ENCODE results near the gene UGT1A8. TPM values are rescaled to one million over a fixed set of nuclear protein-coding genes. Genes with fewer than 3 reads are reported as not detected.

The UGT1A8 gene
- total and polyA plus RNA-seq, 2 donors (not counting 3 experiments of a cell fraction or from before 2014, with no cell fraction given), result not detected

- dilution Hi-C loops (cut with MboI; ENCODE audit: extremely low pct_ligation_motif_present, low sequenced_read_pairs) (no loop called here), intact Hi-C loops (cut with micrococcal nuclease) (no loop called here)
- H3K27ac ChIP-seq (ENCODE audit: insufficient read depth, low read depth, low read length), result no peak overlapping the region
- DNase-seq (ENCODE audit: low read depth, low spot score) (no peak), FAIRE-seq (no peak)
- H3K4me2 ChIP-seq (ENCODE audit: insufficient read depth, low read length), result no peak overlapping the region
- POLR2A ChIA-PET, result no interaction called here
- no peaks in the 10 kb centered on the region for H3K79me2 ChIP-seq (ENCODE audit: control insufficient read depth, insufficient read depth, low read length)
- no peak overlapping the region for H3K9ac ChIP-seq (replicated peaks; ENCODE audit: extremely low read depth, insufficient read depth, low read length)
- H3K36me3 ChIP-seq (ENCODE audit: control insufficient read depth in 2 of 2, extremely low read depth in 1 of 2, insufficient read depth in 2 of 2, low read length in 2 of 2), result no peaks in the 10 kb centered on the region
- H3K27me3 ChIP-seq (ENCODE audit: control insufficient read depth in 2 of 2, insufficient read depth in 2 of 2, low read length in 2 of 2), result no peaks in the 10 kb centered on the region
- no peaks in the 10 kb centered on the region for H4K20me1 ChIP-seq (replicated peaks; ENCODE audit: control insufficient read depth, extremely low read depth, insufficient read depth, low read length)
- no peak for TF ChIP-seq POLR2A (IDR thresholded peaks at IDR 0.05; ENCODE audit: low read depth, low read length)
- TF ChIP-seq MAX (IDR thresholded peaks at IDR 0.05; ENCODE audit: insufficient read depth, insufficient read length), result no peak
- TF ChIP-seq GATA2 (IDR thresholded peaks at IDR 0.05; ENCODE audit: insufficient read depth, insufficient read length, low read depth, low read length), result no peak
- no peak for TF ChIP-seq POLR2AphosphoS5 (IDR thresholded peaks at IDR 0.05; ENCODE audit: insufficient read depth, low read depth, low read length)
- TF ChIP-seq CTCF (IDR thresholded peaks at IDR 0.05; ENCODE audit: extremely low read depth in 1 of 2, insufficient read depth in 1 of 2, low read depth in 1 of 2, low read length in 2 of 2), result no peak
- no TSS peak for BruUV-seq (replicated peaks)
- H3K9me3 ChIP-seq (replicated peaks; ENCODE audit: control insufficient read depth, insufficient read depth, low read length), result no peaks in the 10 kb centered on the region
- CTCF ChIA-PET, result no interaction called here
- no peak overlapping the region for H3K4me3 ChIP-seq (replicated peaks in 1 of 3; ENCODE audit: insufficient read depth in 1 of 3, low read depth in 1 of 3, low read length in 3 of 3)
- H2AFZ ChIP-seq (ENCODE audit: low read depth, low read length), result no peak overlapping the region
- H3K9me1 ChIP-seq (replicated peaks; ENCODE audit: control insufficient read depth, extremely low read depth, insufficient read depth, low read length), result no peaks in the 10 kb centered on the region
- H3K4me1 ChIP-seq (ENCODE audit: control insufficient read depth, extremely low read depth, insufficient read depth, low read length), result peaks cover 17% of the 10 kb centered on the region
These were observed 74.3 kb downstream of the UGT1A8 start for GRCh38 chr2:233691443-233692433.

All from endothelial cell of umbilical vein (primary cell).